HG02970 (cell line): ENCODE measurements around the gene HAGH.
A peak's percentile ranks its signal among the peaks of the same experiment; 100 is the strongest.
"Not testable (repeated sequence)": the region's sequence is repeated elsewhere in the genome, so short reads cannot be mapped to it uniquely, and the experiment has no call there.

Experiments used
- ATAC-seq: cut with Tn5 transposase; IDR thresholded peaks from one replicate; pipeline ENCODE4 v1.9.1; 2021; ENCODE audit warnings: mild to moderate bottlenecking, moderate library complexity, moderate number of reproducible peaks; ENCODE audit not compliant: unreplicated experiment, low FRiP score

The HAGH gene

DNA sequence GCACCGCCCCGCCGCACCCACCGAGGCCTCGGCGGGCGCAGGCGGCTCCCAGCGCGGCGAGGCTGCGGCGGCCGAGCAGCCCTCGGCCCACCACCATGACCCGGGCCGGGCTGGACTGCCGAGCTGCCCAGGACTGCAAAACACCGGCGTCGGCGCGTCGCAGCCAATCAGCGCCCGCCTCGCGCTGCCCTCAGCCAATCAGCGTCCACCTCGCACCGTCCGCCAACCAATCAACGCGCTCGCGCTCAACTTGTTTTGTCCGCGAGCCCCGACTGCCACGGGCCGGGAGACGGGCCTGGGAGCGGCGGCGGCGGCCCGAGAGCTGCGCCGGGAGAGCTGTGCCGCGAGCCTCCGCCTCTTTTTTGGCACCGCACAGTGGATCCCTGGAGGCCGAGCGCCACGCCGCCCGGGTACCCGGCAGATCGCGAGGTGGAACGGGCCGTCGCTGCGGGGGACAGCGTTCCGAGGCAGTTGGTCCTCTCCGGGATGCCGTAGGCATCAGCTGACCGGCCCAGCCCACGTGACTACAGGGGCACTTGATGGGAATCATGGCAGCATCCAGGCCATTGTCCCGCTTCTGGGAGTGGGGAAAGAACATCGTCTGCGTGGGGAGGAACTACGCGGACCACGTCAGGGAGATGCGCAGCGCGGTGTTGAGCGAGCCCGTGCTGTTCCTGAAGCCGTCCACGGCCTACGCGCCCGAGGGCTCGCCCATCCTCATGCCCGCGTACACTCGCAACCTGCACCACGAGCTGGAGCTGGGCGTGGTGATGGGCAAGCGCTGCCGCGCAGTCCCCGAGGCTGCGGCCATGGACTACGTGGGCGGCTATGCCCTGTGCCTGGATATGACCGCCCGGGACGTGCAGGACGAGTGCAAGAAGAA is at the start of gene HAGH, which contains the start of gene FAHD1:
HAGH (minus strand) TSS at position 135 of the 883 bp plus-strand sequence; CDS start at position 97, 38 bp downstream.
FAHD1 (plus strand) TSS at position 516 of the 883 bp plus-strand sequence; CDS start at position 549, 33 bp downstream.
- ATAC-seq: peak; percentile 84

GRCh38 chr16:1876066-1876465 is 49.4 kb upstream of the HAGH start:
- ATAC-seq: not testable (repeated sequence)

- ATAC-seq: no peak
Measured at GRCh38 chr16:1874854-1875253, 48.2 kb upstream of the HAGH start.

GRCh38 chr16:1871974-1872635 is 45.5 kb upstream of the HAGH start, which contains the start of gene MEIOB:
Gene MEIOB, minus strand, starts transcription at chr16:1872164. Its CDS starts 3,989 bp downstream, at chr16:1868175.
- ATAC-seq: no peak

GRCh38 chr16:1870365-1871082 is 43.9 kb upstream of the HAGH start:
- ATAC-seq: no peak

- no peak for ATAC-seq
Measured at GRCh38 chr16:1865902-1866690, 39.5 kb upstream of the HAGH start.

- ATAC-seq: no peak
Measured at GRCh38 chr16:1863681-1864460, 37.2 kb upstream of the HAGH start.

- no peak for ATAC-seq
Measured at GRCh38 chr16:1862394-1862793, 35.8 kb upstream of the HAGH start.

DNA sequence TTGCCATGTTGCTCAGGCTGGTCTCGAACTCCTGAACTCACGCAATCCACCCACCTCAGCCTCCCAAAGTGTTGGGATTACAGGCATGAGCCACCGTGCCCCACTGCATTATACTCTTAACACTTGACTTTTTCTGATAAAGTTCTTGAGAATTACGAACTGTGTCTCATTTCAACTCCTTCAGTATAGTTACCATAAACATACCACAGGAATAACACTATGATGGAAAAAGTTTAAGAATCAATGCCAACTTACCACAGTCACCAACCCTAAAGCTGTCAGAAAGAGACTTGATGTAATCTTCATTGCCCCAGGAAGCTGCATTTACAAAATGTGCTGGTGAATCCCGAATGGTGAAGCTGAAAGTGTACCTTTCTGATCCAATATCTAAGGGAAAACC is 35.1 kb upstream of the HAGH start:
- no peak for ATAC-seq

DNA sequence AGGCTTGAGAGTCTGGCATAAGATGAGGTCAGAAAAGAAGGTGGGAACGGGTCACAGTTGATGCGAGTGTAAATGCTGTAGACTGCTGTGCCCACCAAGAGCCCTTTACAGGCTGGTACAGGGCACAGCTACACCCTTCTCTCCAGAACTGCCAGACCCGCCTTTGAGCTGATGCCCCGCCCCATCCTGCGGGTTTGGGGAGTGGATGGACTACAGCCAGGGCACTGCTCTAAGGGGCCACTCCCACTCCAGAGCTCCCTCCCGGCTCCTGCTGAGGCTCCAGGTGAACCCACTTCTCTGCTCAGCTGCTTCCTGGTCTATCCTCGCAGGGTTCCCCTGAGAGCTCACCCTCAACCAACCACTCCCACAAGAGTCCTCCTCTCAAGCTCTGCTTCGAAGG is 33.0 kb upstream of the HAGH start:
- ATAC-seq: no peak

GRCh38 chr16:1858189-1858865 is 31.7 kb upstream of the HAGH start:
- ATAC-seq: no peak

DNA sequence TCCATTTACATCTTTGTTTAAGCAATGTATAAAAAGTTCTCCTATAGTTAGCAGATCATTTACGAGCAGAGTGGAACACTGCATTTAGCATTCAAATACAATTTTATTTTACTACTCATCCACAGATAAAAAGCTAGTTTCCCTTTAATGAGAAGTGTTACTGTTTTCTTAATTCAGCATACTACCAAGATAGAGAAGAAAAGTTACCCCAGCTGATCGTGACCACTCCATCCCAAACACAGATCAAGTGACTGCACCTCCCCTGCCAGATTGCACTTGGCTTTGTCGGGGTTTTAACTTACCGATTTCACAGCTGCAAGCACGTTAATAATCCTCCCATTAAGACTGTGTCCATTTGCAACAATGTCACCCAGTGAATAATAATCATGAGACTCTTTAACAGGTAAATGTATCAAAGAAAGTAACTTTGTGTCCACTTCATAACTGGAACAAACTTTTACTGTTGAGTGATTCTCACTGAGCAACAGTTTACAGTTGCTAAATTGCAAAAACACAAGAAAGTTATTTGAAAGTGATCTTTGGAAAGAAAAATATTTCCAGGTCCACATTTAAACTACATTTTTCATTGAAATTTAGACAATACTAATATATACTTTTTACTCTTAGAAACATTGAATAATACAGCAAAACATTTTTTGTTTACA is 30.9 kb upstream of the HAGH start:
- no peak for ATAC-seq

DNA sequence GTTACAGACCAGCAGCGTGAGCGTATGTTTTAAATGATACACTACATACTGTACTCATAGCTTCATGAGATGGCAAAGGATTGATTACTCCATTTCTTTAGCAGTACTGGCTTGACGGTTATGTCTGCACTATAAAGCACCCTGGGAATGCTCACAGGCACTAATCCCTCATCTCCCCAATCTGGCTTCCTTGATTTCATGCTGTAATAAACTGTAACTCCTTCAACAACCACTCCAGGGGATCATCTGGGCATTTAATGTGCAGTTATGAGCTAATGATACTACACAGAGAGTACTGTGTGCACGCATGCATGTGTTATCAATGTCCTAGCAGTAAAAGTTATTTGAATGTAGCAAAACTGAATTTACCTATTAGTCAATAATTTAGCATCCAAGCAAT is 25.2 kb upstream of the HAGH start:
- ATAC-seq: no peak

- no peak for ATAC-seq
Measured at GRCh38 chr16:1850981-1851380, 24.4 kb upstream of the HAGH start.

GRCh38 chr16:1846416-1846815 is 19.8 kb upstream of the HAGH start:
- no peak for ATAC-seq

GRCh38 chr16:1845985-1846384 is 19.4 kb upstream of the HAGH start:
- ATAC-seq: no peak

DNA sequence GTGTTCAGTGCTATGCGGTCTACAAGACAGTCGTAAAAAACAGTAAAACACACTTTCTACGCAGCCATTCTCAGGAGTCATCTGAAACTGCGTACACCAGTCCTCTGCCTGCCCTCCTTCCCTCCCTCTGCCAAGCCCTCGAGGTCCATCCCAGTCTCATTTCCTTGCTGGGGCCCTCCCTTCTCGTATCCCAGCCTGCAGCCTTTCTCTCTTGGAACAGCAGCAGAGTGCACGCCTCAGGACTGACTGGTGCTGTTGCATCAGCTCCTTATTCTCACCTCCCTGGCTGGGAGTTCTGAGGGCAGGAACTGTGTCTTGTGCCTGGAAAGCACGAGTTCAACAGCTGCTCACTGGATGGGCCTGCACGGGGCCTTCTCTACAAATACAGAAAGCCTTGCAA is 12.9 kb upstream of the HAGH start:
- no peak for ATAC-seq

- no peak for ATAC-seq
Measured at GRCh38 chr16:1834096-1834495, 7.5 kb upstream of the HAGH start.
